Umbilical cord (tissue), 2 donors: ENCODE results near the gene PTPN21. TPM values are rescaled to one million over a fixed set of nuclear protein-coding genes. Genes with fewer than 3 reads are reported as not detected.
"Not testable (repeated sequence)": the region's sequence is repeated elsewhere in the genome, so short reads cannot be mapped to it uniquely, and the experiment has no call there.

Source experiments
- DNase-seq: peaks from one replicate; pipeline ENCODE4 v3.0.0-alpha.2; 2015; ENCODE audit warnings: low spot score
- total RNA-seq: library from RNA; depleted of rRNA; stranded (reverse); fragments of >200 nt; gene quantifications from one replicate; pipeline ENCODE4 v1.2.3, GENCODE V29; 2014; ENCODE audit warnings: low replicate concordance; ENCODE audit not compliant: insufficient read depth

The PTPN21 gene
- total RNA-seq, 1 donor from 2014 or later: 15.4 TPM

DNA sequence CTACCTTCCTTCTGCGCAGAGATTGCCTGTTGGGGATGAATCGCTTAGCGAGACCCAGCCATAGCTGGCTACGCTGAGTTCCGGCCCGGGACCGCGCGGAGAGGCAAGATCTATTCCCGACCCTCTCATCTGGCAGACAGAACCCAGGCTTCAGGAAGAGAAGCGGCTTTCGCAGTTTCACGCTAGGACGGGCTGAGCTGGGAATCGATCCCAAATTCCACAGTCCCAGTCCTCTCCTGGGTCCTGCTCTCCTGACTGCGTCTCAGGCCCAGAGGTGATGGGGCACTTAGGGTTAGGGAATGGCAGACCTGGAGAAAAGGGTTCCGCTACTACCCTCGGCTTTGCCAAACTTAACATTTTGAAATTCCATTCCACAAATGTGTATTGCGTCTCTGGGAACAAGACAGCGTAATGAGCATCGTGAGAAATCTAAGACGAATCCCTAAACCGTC is 2.8 kb downstream of the PTPN21 start:
- peak; percentile 41 for DNase-seq

DNA sequence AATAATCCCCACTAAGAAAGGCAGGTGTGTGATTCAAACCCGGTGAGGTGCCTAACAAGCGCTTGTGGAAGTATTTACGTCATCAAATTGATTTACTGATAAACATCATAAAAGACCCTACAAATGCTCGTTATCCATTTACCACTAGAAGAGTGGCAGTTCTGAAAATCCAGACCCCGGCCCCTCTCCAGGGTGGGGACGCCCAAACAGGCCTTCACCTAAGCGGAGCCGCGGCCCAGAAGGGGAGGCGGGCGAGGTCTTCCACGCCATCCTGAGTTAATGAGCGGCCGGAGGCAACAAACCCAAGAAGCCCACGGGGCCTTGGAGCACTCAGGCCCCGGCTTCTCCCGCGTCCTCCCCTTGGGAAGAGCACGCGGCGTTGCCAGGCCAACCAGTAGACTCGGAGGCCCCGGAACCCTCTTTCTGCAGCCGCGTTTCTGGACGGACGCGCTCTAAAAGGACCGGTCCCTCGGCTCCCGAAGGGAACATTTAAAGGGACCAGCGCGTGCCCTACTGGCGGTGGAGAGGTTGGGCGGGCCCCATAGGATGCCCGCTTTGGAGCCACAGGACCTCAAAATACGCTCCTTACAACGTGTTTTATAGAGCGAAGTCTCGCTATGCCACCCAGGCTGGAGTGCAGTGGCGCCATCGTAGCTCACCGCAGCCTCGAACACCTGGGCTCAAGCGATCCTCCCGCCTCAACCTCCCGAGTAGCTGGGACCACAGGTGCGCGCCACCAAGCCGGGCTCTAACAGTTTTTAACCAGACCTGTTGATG is 3.5 kb downstream of the PTPN21 start:
- DNase-seq: peak; percentile 85

DNA sequence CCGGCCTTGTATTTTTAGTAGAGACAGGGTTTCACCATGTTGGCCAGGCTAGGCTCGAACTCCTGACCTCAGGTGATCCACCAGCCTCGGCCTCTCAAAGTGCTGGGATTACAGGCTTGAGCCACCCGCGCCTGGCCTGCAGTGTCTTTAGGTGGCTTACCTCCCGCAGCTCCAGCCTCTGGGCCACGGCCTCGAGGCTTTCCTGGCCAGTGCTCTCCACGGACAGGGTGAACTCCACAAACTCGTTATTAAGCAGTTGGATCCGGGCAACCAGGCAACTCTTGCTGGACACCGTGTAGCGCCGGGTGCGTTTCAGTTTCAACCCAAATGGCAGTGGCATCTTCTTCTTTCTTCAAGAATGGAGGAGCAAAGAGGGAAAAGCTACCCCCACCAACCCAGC is 4.7 kb downstream of the PTPN21 start:
- no peak for DNase-seq

DNA sequence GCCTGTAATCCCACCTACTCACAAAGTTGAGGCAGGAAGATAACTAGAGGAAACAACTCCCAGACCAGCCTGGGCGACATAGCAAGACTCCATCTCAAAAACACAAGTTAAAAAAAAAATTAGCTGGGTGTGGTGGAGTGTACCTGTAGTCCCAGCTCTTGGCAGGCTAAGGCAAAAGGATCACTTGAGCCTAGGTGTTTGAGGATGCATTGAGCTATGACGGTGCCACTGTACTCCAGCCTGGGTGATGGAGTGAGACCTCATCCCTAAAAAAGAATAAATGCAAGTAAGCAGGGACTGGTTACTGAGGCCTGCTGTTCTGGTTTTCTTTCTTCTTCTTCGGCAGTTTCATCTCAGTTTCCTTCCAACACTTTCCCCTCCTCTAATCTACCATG is 7.4 kb downstream of the PTPN21 start:
- no peak for DNase-seq

DNA sequence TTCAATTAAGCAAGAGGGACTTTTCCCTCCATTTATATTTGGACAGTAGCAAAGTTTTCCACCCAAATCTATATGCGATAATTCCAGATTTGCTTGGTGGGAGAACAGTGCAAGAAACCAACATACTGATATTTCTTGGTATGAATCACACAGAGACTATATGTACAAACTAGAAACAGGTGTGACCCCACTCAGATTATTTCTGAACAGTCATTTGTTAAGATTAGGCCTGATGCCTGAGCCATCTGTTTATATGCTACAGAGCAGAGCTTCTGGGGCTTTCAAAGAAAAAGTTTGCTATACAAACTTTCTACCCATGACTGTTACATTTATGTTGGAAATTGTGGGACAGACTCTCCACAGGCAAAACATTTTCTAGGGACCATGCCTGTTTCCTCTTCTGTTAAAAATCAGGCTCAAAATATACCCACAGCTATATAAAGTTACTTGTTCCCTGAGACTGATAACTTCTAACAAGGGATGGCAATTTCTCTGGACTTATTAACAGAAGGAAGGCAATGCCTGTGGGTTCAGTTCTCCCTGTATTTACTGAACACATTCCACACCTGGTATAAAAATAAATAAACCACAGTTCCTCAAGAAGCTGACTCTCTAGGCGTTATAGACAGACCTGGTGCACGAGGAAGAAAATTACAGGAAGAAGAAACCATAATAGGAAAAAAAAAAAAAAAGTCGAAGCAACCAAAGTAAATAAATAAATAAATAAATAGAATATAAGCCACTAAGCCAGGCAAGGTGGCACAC is 8.0 kb downstream of the PTPN21 start:
- DNase-seq: no peak

DNA sequence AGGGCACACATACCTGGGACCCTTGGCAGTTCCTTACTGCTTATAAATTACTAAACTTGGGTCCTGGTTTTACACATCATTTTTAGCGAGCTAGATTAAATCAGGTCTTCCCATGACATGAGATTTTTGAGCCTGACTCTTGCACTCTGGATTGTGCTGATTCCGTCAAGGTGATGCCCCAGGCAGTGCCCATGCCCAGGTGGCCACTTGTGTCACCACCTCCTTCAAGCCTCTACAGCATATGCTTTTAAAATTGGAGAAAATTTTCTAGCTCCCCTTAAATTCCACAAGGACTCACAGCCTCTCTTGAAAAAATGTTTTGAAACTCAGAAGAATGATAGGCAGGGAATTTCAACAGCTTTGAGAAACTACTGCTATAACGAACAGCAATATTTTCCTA is 9.6 kb downstream of the PTPN21 start:
- DNase-seq: no peak

DNA sequence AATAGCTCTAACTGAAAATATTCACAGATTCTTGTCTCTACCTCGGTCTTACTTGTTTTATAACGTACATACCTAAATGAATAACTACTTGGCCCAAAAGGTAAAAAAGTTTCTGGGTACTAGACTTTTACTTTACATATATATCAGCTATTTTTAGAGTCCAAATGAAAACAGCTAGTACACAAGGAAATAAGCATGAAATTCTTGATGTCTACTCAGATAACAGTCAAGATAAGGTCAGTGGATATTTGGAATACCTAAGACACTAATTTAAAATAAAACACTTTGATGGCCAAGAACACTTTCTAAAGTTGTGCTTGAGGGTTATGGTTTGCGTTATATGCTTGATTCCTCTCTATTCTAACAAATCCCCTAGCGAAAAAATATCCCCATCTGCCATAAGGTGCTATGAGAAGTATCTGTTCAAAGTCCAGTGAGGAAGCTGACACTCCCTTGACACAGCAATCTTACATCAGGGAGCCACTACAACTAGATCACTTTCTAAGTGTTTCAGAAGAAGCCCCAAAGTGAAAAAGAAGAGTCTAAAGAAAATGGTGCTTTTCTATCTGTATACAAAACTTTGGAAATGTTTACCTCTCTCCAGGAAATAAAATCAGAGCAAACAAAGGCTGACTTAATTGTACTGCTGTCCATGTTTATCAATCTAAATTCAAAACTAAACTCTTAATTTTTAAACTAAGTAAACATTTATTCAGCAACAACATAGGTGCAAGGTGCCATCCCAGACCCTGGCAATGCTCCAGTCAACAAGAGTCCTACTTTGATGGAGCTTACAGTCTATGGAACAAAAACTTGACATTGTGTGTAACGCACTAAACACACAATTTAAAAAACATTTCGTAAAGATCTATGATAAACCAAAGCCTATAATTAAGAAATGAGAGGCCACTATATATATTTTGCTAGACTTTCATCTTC is 11.7 kb downstream of the PTPN21 start:
- DNase-seq: no peak

DNA sequence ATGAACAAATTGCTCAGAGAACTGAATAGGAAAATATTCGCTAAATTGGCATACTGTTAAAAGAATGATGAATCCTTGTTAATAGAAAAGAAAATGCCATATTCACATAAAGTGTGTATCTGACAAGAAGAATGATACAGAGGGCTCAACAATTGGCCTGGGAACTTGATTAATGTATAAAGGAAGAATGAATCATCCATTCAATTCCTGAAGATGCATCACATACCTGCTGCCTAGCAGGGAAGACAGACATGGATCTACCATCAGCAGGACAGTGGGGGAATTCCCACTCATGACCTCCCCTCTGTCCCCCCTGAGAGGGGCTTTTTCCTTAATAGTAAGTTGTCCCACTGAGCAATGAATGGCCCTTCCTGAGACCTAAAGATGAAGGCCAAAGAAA is 13.5 kb downstream of the PTPN21 start:
- DNase-seq: no peak

DNA sequence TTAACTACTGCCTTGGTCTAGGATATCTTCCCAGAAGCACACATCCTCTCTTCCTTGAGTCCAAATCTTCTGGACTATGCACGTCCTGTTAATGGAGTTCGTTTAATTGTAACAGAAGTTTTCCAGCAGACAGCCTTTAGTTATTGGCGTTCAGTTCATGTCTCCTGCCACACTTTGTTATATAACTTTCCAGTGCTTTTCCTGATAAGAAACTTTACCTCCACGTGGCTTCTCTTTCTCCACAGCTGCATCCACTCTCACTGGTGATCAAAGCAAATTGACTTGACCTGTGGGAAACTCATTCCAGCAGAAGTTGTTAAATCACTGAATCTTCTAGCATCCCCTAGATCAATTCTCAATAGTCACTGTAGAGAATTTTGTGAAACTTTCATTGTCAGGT is 19.0 kb downstream of the PTPN21 start:
- no peak for DNase-seq

DNA sequence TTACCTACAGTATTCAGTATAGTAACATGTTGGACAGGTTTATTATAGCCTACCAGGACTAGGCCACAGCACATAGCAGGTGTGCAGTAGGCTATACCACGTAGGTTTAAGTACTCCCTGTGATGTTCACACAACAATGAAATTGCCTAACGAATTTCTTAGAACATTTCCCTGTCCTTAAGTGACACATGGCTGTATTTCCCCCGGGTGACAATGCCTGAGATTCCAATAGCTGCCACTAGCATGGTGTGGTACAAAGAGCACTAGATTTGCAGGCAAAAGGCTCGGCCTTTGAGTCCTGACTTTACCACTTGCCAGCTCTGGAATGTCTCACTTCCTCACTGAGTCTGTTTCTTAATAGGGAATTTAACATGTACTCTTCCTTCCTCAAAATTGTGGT is 19.7 kb downstream of the PTPN21 start:
- no peak for DNase-seq

DNA sequence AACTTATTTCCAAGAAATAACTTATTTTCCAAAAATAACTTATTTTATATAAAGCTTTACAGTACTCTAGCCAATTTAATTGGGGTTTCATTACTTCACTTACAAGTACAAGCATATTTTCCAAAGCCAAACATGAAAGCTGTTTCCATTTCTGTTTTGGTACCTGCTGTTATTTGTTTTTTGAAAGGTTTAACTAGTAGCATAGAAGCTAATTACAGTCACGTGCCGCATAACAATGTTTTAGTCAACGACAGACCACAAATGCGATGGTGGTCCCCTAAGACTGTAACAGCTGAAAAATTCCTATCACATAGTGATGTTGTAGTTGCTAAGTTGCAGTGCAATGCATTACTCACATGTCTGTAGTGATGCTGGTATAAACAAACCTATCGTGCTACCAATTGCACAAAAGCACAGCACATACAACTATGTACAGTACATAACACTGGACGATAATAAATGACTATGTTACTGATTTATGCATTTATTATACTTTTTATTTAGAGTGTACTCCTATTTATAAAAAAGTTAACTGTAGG is 21.7 kb downstream of the PTPN21 start:
- DNase-seq: no peak

DNA sequence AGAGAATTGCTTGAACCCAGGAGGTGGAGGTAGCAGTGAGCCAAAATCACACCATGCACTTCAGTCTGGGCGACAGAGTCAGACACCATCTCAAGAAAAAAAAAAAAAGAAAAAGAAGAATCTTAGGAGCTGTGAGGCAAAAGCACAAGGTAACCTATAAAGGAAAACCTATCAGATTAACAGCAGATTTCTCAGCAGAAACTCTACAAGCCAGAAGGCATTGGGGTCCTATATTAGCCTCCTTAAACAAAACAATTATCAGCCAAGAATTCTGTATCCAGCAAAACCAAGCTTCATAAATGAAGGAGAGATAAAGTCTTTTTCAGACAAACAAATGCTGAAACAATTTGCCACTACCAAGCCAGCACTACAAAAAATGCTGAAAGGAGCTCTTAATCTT is 24.9 kb downstream of the PTPN21 start:
- DNase-seq: not testable (repeated sequence)

DNA sequence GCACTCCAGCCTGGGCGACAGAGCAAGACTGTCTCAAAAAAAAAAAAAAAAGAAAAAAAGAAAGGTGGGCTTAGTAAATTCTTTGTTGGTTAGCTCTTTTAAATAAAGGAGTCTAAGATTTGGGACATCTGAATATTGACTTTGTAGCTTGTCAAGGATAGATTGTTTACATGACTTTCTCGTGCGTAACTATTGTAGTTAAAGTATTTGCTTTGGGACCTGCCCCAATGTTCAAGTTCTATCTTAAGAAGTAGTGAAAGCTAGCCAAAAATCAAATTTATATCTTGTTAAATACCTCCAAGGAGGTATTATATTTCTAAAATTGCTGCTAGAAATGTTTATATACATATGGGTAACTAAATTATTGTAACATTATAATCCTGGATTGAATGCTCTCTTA is 32.4 kb downstream of the PTPN21 start:
- DNase-seq: no peak

DNA sequence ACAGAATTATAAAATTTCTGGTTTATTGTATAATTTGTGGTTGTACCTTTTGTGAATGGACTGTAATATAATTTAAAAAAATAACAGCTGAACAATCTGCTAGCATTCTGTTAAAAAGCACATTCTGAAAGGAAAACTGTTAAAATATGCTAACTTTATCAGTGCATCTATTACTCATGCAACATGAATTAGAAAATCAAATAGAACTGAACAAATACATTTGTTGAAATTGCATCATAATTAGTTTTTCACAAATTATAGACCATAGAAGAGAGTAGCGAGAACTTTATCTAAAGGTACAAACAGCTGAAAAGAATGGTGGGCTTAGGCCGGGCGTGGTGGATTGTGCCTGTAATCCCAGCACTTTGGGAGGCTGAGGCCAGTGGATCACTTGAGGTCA is 33.0 kb downstream of the PTPN21 start:
- no peak for DNase-seq

DNA sequence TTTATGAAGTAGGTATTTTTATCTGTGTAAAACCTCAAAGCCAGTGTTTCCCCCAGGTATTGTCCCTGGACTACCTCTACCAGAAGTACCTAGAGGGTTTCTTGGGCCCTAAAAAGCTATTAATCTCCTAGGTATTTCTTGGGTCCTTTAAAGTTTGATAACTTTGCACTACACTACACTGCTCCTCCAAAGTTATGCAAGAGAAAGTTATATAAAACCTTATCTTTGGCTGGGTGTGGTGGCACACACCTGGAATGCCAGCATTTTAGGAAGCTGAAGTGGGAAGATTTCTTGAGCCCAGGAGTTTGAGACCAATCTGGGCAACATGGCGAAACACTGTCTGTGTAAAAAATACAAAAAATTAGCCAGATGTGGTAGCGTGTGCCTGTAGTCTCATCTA is 34.9 kb downstream of the PTPN21 start:
- DNase-seq: no peak

DNA sequence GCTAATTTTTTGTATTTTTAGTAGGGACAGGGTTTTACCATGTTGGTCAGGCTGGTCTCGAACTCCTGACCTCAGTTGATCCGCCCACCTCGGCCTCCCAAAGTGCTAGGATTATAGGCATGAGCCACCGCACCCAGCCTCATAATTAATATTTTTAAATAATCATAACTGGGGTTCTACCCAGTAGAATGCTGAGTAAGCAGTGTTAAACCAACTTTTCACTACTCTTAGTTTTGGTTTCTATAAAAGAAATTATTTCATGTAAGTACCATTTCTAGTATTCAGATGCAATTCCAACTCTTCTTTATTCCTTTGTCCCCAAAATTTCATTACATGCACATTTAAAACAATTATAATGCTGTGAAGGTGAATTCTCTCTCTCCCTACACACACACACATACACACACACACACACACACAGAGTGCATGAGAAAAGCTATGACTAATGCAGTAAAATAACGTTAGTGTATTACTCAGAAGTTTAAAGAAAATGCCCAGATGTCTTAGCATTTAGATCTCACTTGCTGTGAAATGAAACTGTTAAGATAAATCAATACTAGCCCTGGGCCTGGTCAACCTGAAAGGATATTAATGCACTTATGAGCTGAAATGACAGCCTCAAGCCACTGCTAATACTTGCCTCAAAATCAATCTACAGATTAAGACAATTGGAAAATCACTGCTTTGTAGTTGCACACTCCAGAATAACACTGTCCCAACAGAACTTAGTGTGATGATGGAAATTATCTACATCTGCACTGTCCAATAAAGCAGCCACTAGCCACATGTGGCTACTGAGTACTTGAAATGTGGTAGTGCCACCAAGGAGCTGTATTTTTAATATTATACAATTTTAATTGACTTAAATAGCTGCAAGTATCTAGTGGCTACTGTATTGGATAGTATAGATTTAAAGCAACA is 36.0 kb downstream of the PTPN21 start:
- peak; percentile 17 for DNase-seq

DNA sequence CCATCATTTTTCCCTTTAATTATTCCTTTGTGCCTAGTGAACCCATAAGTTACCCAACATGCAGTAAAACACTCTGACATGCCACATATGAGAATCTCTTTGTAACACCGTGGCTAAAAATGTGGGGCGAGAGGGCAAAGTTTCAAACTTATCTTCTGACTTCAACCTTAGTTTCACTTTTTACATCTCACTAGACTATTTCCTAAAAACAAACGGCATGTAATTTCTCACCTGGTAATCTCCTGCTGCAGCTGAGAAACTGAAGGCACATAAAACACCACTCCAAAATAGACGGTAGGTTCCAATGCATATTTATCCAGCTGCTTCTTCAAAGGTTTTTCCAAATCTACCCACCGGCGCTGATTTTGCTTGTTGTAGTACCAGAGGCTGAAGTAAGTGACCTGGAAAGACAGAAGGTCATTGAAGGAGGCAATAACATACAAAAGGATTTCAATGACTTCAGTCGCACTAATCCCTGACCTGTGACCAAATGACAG is 37.9 kb downstream of the PTPN21 start:
- no peak for DNase-seq

DNA sequence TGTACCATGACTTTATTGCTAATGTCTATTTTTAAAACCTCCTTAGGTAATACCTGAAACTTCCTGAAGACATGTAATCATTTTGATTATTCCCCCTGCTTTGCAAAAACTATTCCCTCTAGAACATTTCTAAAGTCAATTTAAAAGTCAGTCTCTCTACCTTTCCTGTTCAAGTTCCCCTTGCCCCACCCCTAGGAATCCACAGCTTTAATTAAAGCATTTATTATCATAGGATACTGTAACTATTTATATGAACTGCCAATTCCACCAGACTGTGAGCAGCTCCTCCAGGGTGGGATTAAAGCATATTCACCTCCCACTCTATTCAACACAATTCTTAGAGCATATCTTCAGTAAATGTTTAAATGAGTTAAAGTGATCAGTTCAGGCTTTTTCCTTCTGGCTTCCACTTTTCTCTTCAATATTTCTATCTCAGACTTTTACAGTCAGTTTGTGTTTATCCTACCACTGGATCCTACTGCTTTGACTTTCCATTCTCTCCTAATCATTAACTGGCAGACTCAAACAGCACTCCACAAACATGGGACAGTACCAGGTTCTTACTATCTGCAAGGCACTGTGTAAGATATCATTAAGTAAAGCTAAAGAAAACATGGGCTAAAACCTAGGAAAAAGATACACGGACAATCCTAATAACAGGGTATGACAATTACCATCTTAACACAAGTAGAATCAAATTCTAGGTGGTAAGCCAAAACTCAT is 39.1 kb downstream of the PTPN21 start:
- no peak for DNase-seq

DNA sequence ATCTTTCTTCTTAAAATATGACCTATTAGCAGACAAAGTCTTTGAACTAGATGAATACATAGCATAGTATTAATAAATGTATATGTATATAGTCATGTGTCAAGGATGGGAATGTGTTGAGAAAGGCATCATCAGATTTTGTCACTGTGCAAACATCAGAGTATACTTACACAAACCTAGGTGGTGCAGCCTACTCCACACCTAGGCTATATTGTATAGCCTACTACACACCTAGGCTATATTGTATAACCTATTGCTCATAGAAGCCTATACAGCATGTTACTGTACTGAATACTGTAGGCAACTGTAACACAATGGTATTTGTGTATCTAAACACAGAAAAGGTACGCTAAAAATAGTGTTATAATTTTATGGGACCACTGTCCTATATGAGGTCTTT is 47.6 kb downstream of the PTPN21 start:
- DNase-seq: no peak

DNA sequence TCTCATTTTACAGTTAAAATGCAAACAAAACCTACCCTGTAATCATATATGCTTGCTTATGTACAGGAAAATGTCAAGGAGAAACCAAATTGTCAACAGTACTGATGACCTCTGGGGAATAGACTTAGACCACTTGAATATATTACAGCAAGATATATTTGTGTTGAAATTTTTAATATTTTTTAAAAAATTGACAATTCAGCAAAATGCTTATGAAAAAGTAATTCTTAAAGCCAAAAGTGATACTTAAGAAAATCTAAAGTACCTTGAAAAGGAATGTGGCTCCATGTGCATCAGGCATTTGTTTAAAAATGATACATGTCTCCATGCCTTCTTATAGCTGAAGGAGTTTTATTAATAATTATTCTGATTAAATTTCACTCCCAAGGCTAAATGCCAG is 49.2 kb downstream of the PTPN21 start:
- no peak for DNase-seq
